GM18867 (cell line): Measurements from ENCODE around the gene LMBR1.
"Not testable (repeated sequence)": the region's sequence is repeated elsewhere in the genome, so short reads cannot be mapped to it uniquely, and the experiment has no call there.

Experiments
- ATAC-seq: cut with Tn5 transposase; IDR thresholded peaks from one replicate; pipeline ENCODE4 v1.9.1; 2021; ENCODE audit warnings: mild to moderate bottlenecking, moderate library complexity; ENCODE audit not compliant: unreplicated experiment

The LMBR1 gene

GRCh38 chr7:156702399-156702798 lies 190.6 kb downstream of the LMBR1 start:
- no peak for ATAC-seq

DNA sequence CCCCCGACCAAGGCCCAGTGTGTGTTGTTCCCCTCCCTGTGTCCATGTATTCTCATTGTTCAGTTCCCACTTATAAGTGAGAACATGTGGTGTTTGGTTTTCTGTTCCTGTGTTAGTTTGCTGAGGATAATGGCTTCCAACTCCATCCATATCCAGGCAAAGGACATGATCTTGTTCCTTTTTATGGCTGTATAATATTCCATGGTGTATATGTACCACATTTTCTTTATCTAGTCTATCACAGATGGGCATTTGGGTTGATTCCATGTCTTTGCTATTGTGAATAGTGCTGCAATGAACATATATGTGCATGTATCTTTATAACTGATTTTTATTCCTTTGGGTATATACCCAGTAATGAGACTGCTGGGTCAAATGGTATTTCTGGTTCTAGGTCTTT lies 191.2 kb downstream of the LMBR1 start:
- not testable (repeated sequence) for ATAC-seq

DNA sequence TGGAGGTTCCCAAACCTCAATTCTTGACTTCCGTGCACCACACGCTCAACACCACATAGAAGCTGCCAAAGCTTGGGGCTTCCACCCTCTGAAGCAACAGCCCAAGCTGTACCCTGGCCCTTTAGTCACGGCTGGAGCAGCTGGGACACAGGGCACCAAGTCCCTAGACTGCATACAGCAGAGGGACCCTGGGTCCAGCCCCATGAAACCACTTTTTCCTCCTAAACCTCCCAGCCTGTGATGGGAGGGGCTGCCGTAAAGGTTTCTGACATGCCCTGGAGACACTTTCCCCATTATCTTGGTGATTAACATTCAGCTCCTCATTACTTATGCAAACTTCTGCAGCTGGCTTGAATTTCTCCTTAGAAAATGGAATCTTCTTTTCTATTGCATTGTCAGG lies 194.5 kb downstream of the LMBR1 start:
- not testable (repeated sequence) for ATAC-seq

GRCh38 chr7:156697283-156697682 lies 195.7 kb downstream of the LMBR1 start:
- not testable (repeated sequence) for ATAC-seq

DNA sequence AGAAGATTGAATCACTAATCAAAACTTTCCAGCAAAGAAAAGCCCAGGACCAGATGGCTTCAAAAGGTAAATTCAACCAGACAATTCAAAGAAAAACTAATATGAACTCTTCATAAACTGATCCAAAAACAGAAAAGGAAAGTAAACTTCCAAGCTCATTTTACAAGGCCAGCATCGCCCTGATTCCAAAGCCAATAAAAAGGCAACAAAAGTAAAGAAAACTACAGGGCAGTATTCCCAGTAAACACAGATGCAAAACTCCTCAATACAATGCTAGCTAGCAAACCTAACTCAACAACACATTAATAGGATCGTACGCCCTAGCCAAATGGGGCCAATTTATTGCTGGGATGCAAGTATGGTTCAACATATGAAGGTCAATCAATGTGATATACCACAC lies 199.4 kb downstream of the LMBR1 start:
- ATAC-seq: no peak

DNA sequence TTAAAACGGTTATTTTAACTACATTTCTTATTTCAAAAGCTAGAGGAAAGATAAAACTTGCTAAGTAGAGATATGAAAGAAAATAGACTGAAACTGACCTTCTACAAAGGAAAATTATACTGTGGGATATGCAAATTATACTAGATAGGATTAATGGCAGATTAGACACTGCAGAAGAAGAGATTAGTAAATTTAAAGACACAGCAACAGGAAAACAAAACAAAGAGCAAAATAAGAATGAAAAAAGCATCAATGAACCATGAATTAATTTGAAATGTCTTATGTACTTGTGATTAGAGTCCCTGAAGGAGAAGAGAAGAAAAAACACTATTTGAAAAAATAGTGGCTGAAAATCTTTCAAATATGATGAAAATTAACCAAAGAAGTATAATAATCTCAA lies 200.1 kb downstream of the LMBR1 start:
- no peak for ATAC-seq

- ATAC-seq: no peak
Measured at GRCh38 chr7:156691764-156692163, 201.2 kb downstream of the LMBR1 start.

DNA sequence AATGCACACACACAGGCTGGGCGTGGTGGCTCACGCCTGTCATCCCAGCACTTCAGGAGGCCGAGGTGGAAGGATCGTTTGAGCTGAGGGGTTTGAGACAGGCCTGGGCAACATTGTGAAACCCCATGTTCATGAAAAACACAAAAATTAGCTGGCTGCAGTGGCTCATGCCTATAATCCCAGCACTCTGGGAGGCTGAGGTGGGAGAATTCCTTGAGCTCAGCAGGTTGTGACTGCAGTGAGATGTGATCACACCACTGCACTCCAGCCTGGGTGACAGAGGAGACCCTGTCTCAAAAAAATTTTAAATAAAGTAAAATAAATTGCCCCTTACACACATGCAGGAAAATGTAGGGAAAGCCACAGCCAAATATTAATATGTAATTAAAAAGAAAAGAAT lies 208.3 kb downstream of the LMBR1 start:
- ATAC-seq: no peak

DNA sequence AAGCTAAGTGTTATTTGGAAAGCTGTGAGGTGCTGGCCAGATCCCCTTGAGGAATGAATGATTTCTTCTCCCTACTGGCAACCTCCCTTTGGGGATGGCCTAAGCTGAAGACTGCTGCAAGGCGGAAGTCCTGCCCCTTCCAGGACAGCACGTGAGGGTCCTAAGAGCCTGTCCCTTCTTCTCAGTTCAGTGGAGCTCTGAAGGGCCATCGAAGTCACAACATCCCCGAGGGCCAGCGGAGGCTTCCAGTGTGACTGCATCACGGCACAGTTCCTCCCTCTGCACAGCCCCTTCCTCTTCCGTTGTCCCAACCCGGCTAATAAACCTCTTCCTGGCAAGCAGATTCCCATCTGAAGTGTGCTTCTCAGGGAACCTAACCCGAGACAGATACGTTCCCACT lies 208.7 kb downstream of the LMBR1 start:
- no peak for ATAC-seq

- ATAC-seq: no peak
Measured at GRCh38 chr7:156682928-156683327, 210.1 kb downstream of the LMBR1 start.

DNA sequence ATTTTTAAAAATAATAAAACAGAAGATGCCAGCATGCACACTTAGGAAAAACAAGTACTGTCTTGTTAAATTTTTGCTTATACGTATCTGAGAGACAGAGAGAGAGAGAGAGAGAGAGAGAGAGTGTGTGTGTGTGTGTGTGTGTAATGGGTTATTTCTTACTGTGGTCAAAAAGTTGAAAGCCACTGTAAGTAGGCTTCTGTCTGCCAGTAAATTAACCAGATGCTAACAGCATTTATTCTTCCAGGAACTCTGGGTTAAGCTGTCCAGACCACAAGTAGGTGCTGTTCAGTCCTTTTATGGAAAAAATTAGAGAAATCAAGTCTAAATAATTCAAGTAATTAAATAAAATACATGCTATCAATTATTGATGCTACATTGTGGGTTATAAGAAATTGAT lies 212.7 kb downstream of the LMBR1 start:
- no peak for ATAC-seq

DNA sequence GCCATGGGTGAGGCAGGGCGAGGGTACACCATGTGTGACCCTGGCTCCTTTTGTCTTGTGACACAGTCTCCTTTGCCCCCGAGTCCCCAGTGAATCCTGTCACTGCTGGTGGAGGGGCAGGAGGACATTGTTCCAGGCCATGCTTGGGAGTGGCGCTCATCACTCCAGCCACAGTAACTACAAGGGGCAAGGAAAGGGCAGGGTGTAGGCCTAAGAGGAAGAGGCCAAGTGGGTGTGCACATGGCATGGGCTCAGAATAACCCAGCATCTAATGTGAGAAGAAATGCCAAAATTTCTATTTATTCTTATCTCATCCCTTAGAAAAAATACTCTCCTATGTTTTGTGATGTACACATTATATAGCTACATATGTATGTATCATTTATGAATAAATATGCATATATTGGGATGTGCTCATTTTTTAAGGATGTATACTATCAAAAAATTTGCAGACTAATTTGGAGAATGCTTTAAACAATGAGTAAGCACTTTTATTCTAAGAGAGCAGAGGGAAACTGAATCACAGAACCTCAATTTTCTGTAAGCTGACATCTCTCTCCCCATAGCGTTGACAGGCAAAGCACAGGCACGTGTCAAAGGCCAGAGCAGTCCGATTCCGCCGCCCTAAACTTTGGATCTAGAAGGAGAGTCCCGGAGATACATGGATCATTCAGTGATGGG lies 215.5 kb downstream of the LMBR1 start:
- no peak for ATAC-seq

DNA sequence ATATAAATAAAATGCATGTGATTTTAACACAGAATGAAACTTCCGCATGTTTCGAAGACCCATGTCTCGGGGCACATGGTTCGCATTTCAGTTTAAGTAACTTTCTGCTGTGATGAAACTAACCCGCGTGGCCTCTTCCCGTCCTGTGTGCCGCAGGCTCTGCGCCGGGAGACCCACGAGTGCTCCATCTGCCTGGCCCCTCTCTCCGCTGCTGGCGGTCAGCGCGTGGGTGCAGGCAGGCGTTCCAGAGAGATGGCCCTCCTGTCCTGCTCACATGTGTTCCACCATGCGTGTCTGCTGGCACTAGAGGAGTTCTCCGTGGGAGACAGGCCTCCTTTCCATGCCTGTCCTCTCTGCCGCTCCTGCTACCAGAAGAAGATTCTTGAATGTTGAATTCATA lies 216.7 kb downstream of the LMBR1 start:
- no peak for ATAC-seq

- ATAC-seq: no peak
Measured at GRCh38 chr7:156675721-156676120, 217.3 kb downstream of the LMBR1 start.

DNA sequence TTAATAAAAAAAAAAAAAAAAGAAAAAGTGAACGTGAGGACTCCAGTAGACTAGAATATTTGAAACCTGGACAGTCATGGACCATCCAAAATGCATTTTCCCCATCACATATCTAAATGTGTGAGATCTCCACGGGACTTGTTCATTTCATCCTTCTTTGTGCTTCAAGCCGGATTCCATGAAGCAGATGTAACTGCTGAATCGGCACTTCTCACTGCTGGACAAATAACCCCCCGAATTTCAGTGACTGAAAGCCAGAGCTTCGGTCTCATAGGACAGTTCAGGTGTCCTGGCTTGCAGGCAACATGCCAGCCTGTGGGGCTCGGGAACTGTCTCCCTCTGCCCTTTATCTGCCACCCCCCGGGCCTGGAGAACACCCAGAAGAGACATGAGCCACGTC lies 219.1 kb downstream of the LMBR1 start:
- ATAC-seq: no peak

GRCh38 chr7:156673454-156673853 lies 219.5 kb downstream of the LMBR1 start:
- ATAC-seq: no peak

- ATAC-seq: no peak
Measured at GRCh38 chr7:156669035-156669828, 223.8 kb downstream of the LMBR1 start.

- ATAC-seq: no peak
Measured at GRCh38 chr7:156668130-156668741, 224.7 kb downstream of the LMBR1 start.

DNA sequence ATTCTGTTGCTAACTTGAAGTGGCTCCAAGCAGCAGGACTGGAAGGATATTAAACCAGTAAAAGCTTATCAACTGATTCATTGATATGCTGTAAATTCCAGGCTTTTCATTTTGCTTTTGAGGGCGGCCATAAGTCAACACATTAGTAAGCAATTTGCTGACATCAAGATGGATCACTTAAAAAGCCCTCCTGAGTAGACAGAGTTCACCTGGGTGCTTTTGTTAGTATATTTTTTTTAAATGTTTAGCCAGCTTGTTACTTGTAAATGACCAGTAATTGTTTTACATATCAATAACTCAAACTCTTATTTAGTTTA lies 225.9 kb downstream of the LMBR1 start:
- ATAC-seq: no peak

DNA sequence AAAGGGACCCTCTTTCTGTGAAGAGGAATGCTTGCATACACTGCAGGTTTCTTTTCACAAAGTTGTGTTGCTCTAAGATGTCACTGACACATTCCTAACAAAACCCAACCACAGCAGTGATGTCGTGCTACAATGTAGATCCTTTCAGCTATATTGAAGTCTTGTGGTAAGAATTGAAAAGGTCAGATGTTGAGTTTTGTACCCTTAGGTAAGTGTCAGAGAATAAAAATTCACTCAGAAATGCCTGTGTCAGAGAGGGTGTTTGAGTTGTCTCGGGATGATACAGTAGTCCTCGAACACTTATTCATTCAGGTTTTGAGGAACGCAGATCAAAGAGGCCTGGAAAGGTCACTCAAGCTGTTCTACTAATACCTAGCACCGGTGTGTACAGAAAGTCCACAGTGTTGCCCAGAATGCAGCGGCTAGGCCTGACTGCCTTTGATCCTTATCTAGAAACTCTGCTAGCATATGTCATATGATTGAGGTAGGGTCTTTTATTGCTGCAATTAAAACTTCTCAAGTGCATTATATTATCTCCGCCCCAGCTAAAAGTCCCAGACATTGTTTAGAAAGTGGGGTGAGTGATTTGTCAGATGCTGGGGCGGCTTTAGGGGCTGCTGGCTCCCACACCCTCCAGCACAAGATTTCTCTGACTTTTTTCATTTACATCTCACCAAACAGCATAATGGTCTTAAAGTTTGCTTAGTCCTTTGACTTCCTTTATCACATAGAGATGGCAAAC lies 226.4 kb downstream of the LMBR1 start:
- no peak for ATAC-seq

- no peak for ATAC-seq
Measured at GRCh38 chr7:156665101-156665500, 227.9 kb downstream of the LMBR1 start.

DNA sequence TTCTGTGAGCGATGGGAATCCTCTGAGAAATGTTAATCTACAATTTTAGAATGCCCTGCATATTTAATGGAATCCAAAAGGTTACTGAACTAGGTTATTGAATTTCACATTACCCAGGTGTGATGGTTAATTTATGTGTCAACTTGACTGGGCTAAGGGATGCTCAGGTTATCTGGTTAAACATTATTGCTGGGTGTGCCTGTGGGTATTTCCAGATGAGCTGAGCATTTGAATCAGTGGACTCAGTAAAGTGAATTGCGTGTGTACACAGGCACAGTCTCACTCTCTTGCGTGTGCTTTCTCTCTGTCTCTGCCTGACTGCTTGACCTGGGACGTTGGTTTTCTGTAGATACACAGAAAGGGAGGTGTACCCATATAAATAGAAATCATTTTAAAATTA lies 230.7 kb downstream of the LMBR1 start:
- ATAC-seq: no peak
